Hepatocyte (in vitro differentiated cells): ENCODE measurements around the gene CLECL1. TPM values are rescaled to one million over a fixed set of nuclear protein-coding genes. Genes with fewer than 3 reads are reported as not detected.

Experiments used
- DNase-seq: peaks from one replicate; pipeline ENCODE4 v3.0.0-alpha.2; 2016; ENCODE audit warnings: low spot score
- H2AFZ ChIP-seq: fragments of 200-600 bp; sonication (generic); 2 replicates; pipeline ENCODE4 v1.6.0; 2016; ENCODE audit warnings: antibody characterized with exemption, mild to moderate bottlenecking
- H3K27ac ChIP-seq: fragments of 200-600 bp; sonication (generic); 2 replicates; pipeline ENCODE4 v1.5.1; 2016; ENCODE audit warnings: mild to moderate bottlenecking
- H3K27me3 ChIP-seq: fragments of 200-600 bp; sonication (generic); 2 replicates; pipeline ENCODE4 v1.6.1; 2016
- H3K36me3 ChIP-seq: fragments of 200-600 bp; sonication (generic); replicated peaks from 2 replicates; pipeline ENCODE4 v1.5.1; 2016; ENCODE audit warnings: low read depth; ENCODE audit not compliant: insufficient read depth
- H3K4me1 ChIP-seq: fragments of 200-600 bp; sonication (generic); 2 replicates; pipeline ENCODE4 v1.5.1; 2016; ENCODE audit warnings: mild to moderate bottlenecking, moderate library complexity; ENCODE audit not compliant: insufficient read depth
- H3K4me2 ChIP-seq: fragments of 200-600 bp; sonication (generic); 2 replicates; pipeline ENCODE4 v1.6.0; 2016
- H3K4me3 ChIP-seq: fragments of 200-600 bp; sonication (generic); 2 replicates; pipeline ENCODE4 v1.5.1; 2016; ENCODE audit warnings: mild to moderate bottlenecking
- H3K79me2 ChIP-seq: fragments of 200-600 bp; sonication (generic); 2 replicates; pipeline ENCODE4 v1.6.0; 2017; ENCODE audit warnings: mild to moderate bottlenecking
- H3K9me2 ChIP-seq: fragments of 200-600 bp; sonication (generic); replicated peaks from 2 replicates; pipeline ENCODE4 v1.6.0; 2017; ENCODE audit warnings: mild to moderate bottlenecking; ENCODE audit not compliant: insufficient read depth
- H3K9me3 ChIP-seq: fragments of 200-600 bp; sonication (generic); 2 replicates; pipeline ENCODE4 v1.5.1; 2016; ENCODE audit warnings: low read depth, mild to moderate bottlenecking
- H4K20me1 ChIP-seq: fragments of 200-600 bp; sonication (generic); 2 replicates; pipeline ENCODE4 v1.6.0; 2016; ENCODE audit warnings: mild to moderate bottlenecking; ENCODE audit not compliant: insufficient read depth, poor library complexity, severe bottlenecking
- CTCF ChIP-seq: fragments of 200-600 bp; sonication (generic); IDR thresholded peaks from 2 replicates; pipeline ENCODE4 v1.5.1; 2016; ENCODE audit warnings: antibody characterized with exemption, mild to moderate bottlenecking; ENCODE audit not compliant: poor library complexity
- EZH2 ChIP-seq: fragments of 200-600 bp; sonication (generic); IDR thresholded peaks from 2 replicates; pipeline ENCODE4 v1.6.1; 2016; ENCODE audit warnings: antibody characterized with exemption, mild to moderate bottlenecking, borderline replicate concordance
- EZH2phosphoT487 ChIP-seq: fragments of 200-600 bp; sonication (generic); IDR thresholded peaks from one replicate; pipeline ENCODE4 v1.6.1; 2018; ENCODE audit warnings: antibody characterized with exemption, mild to moderate bottlenecking, low read depth, moderate library complexity; ENCODE audit not compliant: unreplicated experiment, severe bottlenecking
- WGBS: methylation state at CpG from one replicate; pipeline ENCODE4 v1.1.6; 2016; ENCODE audit warnings: low lambda C conversion rate; ENCODE audit errors: missing lambda C conversion rate; 5-methylcytosine and 5-hydroxymethylcytosine counted together
- polyA plus RNA-seq: library from polyadenylated mRNA; unstranded; fragments of >200 nt; fragmentation: Nextera tagmentation; extraction: Ambion mirVana; gene quantifications from 2 replicates; pipeline ENCODE4 v1.2.1, GENCODE V29; 2016
- total RNA-seq: library from RNA; depleted of rRNA; stranded (reverse); fragments of >200 nt; gene quantifications from 2 replicates; pipeline ENCODE4 v1.2.3, GENCODE V29; 2014

CLECL1 gene
- total RNA-seq (not detected in 2 replicates), polyA plus RNA-seq (not detected in 2 replicates)

DNA sequence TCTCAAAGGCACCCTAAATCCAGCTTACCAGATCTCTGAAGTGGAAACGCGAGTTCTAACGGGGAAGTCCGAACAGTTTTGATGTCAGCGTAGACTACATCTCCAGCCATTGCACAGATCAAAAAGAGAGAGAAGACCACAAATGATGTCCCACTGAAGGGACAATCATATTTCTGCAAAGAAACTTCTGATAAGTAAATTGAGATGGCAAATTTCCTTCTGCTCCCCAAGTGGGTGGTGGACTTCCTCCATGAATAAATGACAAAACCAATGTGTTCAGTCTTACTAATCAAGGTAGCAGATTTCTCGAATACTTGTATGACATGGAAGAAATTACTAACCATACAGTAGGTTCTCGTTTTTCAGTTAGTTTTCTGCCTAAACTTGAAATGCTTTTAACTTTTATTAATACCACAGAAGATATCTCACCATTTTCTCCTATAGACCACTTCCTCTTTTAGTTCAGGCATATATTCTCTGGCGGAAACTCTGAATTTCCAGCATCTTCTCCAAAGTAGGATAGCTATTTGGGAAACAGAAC is at the start of gene CLECL1:
CLECL1 (minus strand) TSS at position 177 of the 541 bp plus-strand sequence.
- Histone ChIP-seq H3K27me3 (no peaks in the 10 kb centered on the region), H3K4me2 (no peak within 1 kb of the TSS), H3K9me2 (no peaks in the 10 kb centered on the region), H3K4me3 (no peak within 1 kb of the TSS), H3K4me1 (no peaks in the 10 kb centered on the region), H2AFZ (no peak within 1 kb of the TSS), H3K27ac (no peak within 1 kb of the TSS), H3K36me3 (no peaks in the 10 kb centered on the region), H4K20me1 (no peaks in the 10 kb centered on the region), H3K9me3 (no peaks in the 10 kb centered on the region), H3K79me2 (no peaks in the 10 kb centered on the region)
- TF ChIP-seq CTCF (no peak), EZH2phosphoT487 (no peak), EZH2 (no peak)
- 90% methylated on average over 8 of the region's 8 CpGs for WGBS
- no peak for DNase-seq

DNA sequence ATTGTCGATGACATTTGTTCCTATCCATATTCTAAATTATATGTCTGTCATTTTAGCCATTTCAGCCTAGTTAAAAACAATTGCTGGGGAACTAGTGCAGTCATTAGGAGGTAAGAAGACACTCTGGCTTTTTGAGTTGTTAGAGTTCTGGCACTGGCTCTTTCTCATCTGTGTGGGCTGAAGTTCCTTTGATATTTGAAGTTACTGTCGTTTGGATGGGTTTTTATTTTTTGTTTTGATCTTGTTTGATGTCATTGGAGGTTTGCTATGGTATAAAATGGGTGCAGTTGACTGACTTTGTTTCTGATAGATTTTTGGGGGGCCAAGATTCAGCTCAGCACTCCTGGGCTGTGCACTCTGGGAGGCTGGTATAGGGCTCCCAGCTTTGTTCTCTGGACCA is 48.5 kb upstream of the CLECL1 start:
- no peaks in the 10 kb centered on the region for H4K20me1 ChIP-seq
- TF ChIP-seq EZH2phosphoT487, result no peak
- TF ChIP-seq CTCF, result no peak
- no peak for TF ChIP-seq EZH2
- no peaks in the 10 kb centered on the region for H3K4me1 ChIP-seq
- no peaks in the 10 kb centered on the region for H3K36me3 ChIP-seq
- DNase-seq, result no peak
- H2AFZ ChIP-seq, result no peak overlapping the region
- H3K9me3 ChIP-seq, result no peaks in the 10 kb centered on the region
- no peaks in the 10 kb centered on the region for H3K9me2 ChIP-seq
- H3K27ac ChIP-seq, result no peak overlapping the region
- H3K4me3 ChIP-seq, result no peak overlapping the region
- WGBS, result 92% methylated on average over 2 of the region's 2 CpGs
- H3K79me2 ChIP-seq, result no peaks in the 10 kb centered on the region
- H3K27me3 ChIP-seq, result no peaks in the 10 kb centered on the region
- H3K4me2 ChIP-seq, result no peak overlapping the region

DNA sequence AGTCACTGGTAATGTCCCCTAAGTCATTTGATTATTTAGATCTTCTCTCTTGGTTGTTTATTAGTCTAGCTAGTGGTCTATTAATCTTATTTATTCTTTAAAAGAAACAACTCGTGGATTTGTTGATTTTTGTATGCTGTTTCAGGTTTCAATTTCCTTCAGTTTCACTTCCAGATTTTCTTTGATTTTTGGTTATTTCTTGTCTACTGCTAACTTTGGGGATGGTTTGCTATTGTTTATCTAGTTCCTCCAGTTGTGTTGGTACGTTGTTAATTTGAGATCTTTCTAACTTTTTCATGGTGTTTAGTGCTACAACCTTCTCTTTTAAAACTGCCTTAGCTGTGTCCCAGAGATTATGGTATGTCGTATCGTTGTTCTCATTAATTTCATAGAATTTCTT is 46.3 kb upstream of the CLECL1 start:
- no peak overlapping the region for H2AFZ ChIP-seq
- no peak overlapping the region for H3K27ac ChIP-seq
- H3K36me3 ChIP-seq, result no peaks in the 10 kb centered on the region
- H3K4me3 ChIP-seq, result no peak overlapping the region
- H3K27me3 ChIP-seq, result no peaks in the 10 kb centered on the region
- no peak for DNase-seq
- WGBS, result 75% methylated on average over 4 of the region's 4 CpGs
- H3K4me2 ChIP-seq, result no peak overlapping the region
- H3K79me2 ChIP-seq, result no peaks in the 10 kb centered on the region
- no peaks in the 10 kb centered on the region for H3K9me2 ChIP-seq
- no peaks in the 10 kb centered on the region for H3K4me1 ChIP-seq
- no peak for TF ChIP-seq EZH2
- TF ChIP-seq EZH2phosphoT487, result no peak
- TF ChIP-seq CTCF, result no peak
- H3K9me3 ChIP-seq, result no peaks in the 10 kb centered on the region
- no peaks in the 10 kb centered on the region for H4K20me1 ChIP-seq
